HCT116 (cell line): Measurements from ENCODE around the gene GRM6. TPM values are rescaled to one million over a fixed set of nuclear protein-coding genes. Genes with fewer than 3 reads are reported as not detected.

ENCODE experiments used
- ATAC-seq: fragments of 200-7000 bp; cut with Tn5 transposase; 2 replicates; pipeline ENCODE4 v1.9.1; 2020; ENCODE audit warnings: mild to moderate bottlenecking, moderate library complexity
- BruUV-seq: library from RNA; stranded (reverse); fragments of 400-500 nt; replicated peaks from 2 replicates; lab custom pipeline; 2021; lab: Mats Ljungman, UMichigan
- CTCF ChIA-PET: fragments of 300-600 bp; sonication (Branson Sonifier 250); formaldehyde crosslinking; loops from one replicate; lab custom pipeline; 2021; ENCODE audit warnings: antibody characterized with exemption; lab: Charles Lee
- POLR2A ChIA-PET: fragments of 300-600, 350-600 bp; sonication (Branson Sonifier 250); formaldehyde crosslinking; loops from one replicate; lab custom pipeline; 2021; ENCODE audit warnings: antibody characterized with exemption; lab: Charles Lee
- RAD21 ChIA-PET, 2 experiments: fragments of 300-600 bp; sonication (Branson Sonifier 250); formaldehyde crosslinking; loops; one replicate each; lab custom pipeline; 2023; ENCODE audit warnings: low total read pairs in 2 of 2; ENCODE audit not compliant: uncharacterized antibody in 2 of 2, unreplicated experiment in 2 of 2, low non-redundant PET in 1 of 2; lab: Charles Lee
- DNase-seq: peaks from one replicate; pipeline ENCODE4 v3.0.0-alpha.2; 2010; ENCODE audit warnings: low read depth, low spot score
- H2AFZ ChIP-seq: fragments of 200-600 bp; shearing (Covaris generic), sonication (generic); 2 replicates; pipeline ENCODE4 v1.6.1; 2017; ENCODE audit warnings: low read depth, mixed run types, mixed read lengths, antibody characterized with exemption, low read length; ENCODE audit not compliant: poor library complexity, severe bottlenecking
- H3K27ac ChIP-seq: 2 replicates; pipeline ENCODE4 v1.5.1; 2012; ENCODE audit warnings: low read depth, low read length
- H3K27me3 ChIP-seq: fragments of 200-600 bp; sonication (generic); 2 replicates; pipeline ENCODE4 v1.6.1; 2016; ENCODE audit warnings: mixed run types, low read length, mixed read lengths; ENCODE audit not compliant: insufficient read depth
- H3K36me3 ChIP-seq, 2 experiments: fragments of 200-500 bp in 1 of 2; fragments of 200-600 bp in 1 of 2; sonication (Bioruptor generic) in 1 of 2; sonication (generic) in 1 of 2; 2 replicates each; pipeline versions ENCODE4 v1.5.1 to v1.6.1; 2014 to 2016; ENCODE audit warnings: low read length in 2 of 2, inconsistent platforms in 1 of 2, mixed read lengths in 1 of 2, mixed run types in 1 of 2; ENCODE audit not compliant: insufficient read depth in 2 of 2, control insufficient read depth in 1 of 2
- H3K4me1 ChIP-seq, 2 experiments: fragments of 200-600 bp in 1 of 2; sonication (generic) in 1 of 2; 2 replicates each; pipeline versions ENCODE4 v1.5.1 to v1.6.1; 2012 to 2017; ENCODE audit warnings: low read length in 2 of 2, inconsistent platforms in 1 of 2, mild to moderate bottlenecking in 1 of 2, mixed read lengths in 1 of 2, mixed run types in 1 of 2, moderate library complexity in 1 of 2; ENCODE audit not compliant: insufficient read depth in 2 of 2, control insufficient read depth in 1 of 2
- H3K4me2 ChIP-seq: fragments of 200-600 bp; sonication (generic); 2 replicates; pipeline ENCODE4 v1.6.1; 2017; ENCODE audit warnings: mixed run types, low read length, mixed read lengths
- H3K4me3 ChIP-seq, 2 experiments: fragments of 200-600 bp in 1 of 2; sonication (generic) in 1 of 2; replicated peaks in 1 of 2; 2 replicates each; pipeline ENCODE4 v1.5.1; 2011 to 2016; ENCODE audit warnings: low read length in 2 of 2, control low read depth in 1 of 2, low read depth in 1 of 2, mild to moderate bottlenecking in 1 of 2, mixed read lengths in 1 of 2, mixed run types in 1 of 2
- H3K79me2 ChIP-seq: fragments of 200-600 bp; sonication (generic); 2 replicates; pipeline ENCODE4 v1.6.1; 2017; ENCODE audit warnings: mild to moderate bottlenecking, mixed run types, low read length, moderate library complexity, mixed read lengths; ENCODE audit not compliant: insufficient read depth
- H3K9ac ChIP-seq: fragments of 200-600 bp; sonication (generic); 2 replicates; pipeline ENCODE4 v1.6.1; 2016; ENCODE audit warnings: low read length, mixed read lengths
- H3K9me2 ChIP-seq: fragments of 200-600 bp; sonication (generic), shearing (Covaris generic); 2 replicates; pipeline ENCODE4 v1.6.1; 2017; ENCODE audit warnings: mixed run types, mild to moderate bottlenecking, moderate library complexity; ENCODE audit not compliant: insufficient read depth
- H3K9me3 ChIP-seq, 2 experiments: fragments of 200-500 bp in 1 of 2; fragments of 200-600 bp in 1 of 2; sonication (Bioruptor generic) in 1 of 2; sonication (generic) in 1 of 2; 2 replicates each; pipeline ENCODE4 v1.6.1; 2014 to 2017; ENCODE audit warnings: low read length in 2 of 2, mixed read lengths in 2 of 2, inconsistent platforms in 1 of 2, low read depth in 1 of 2, mild to moderate bottlenecking in 1 of 2, mixed run types in 1 of 2, moderate library complexity in 1 of 2; ENCODE audit not compliant: control insufficient read depth in 1 of 2, insufficient read depth in 1 of 2
- H4K20me1 ChIP-seq: fragments of 200-600 bp; sonication (generic), shearing (Covaris generic); 2 replicates; pipeline ENCODE4 v1.6.1; 2017; ENCODE audit warnings: mixed run types, mild to moderate bottlenecking, moderate library complexity; ENCODE audit not compliant: insufficient read depth
- CEBPB ChIP-seq: IDR thresholded peaks from 2 replicates; pipeline ENCODE4 v1.6.1; 2012; ENCODE audit warnings: low read depth
- EZH2phosphoT487 ChIP-seq: fragments of 200-600 bp; IDR thresholded peaks from 2 replicates; pipeline ENCODE4 v1.6.1; 2018; ENCODE audit warnings: antibody characterized with exemption, borderline replicate concordance
- REST ChIP-seq: IDR thresholded peaks from 2 replicates; pipeline ENCODE4 v1.6.1; 2012; ENCODE audit warnings: low read depth
- SP1 ChIP-seq: IDR thresholded peaks from 2 replicates; pipeline ENCODE4 v1.6.1; 2012; ENCODE audit warnings: low read depth
- YY1 ChIP-seq: IDR thresholded peaks from 2 replicates; pipeline ENCODE4 v1.6.1; 2011; ENCODE audit warnings: low read length, low read depth, moderate library complexity, mild to moderate bottlenecking; ENCODE audit not compliant: insufficient replicate concordance; ENCODE audit errors: extremely low read depth
- ZBTB33 ChIP-seq: IDR thresholded peaks from 2 replicates; pipeline ENCODE4 v1.6.1; 2011; ENCODE audit warnings: mild to moderate bottlenecking, low read length, moderate library complexity; ENCODE audit not compliant: insufficient replicate concordance; ENCODE audit errors: extremely low read depth
- ZNF274 ChIP-seq: fragments of 200-500 bp; sonication (Bioruptor generic); IDR thresholded peaks from 2 replicates; pipeline ENCODE4 v1.6.1; 2014; ENCODE audit warnings: mild to moderate bottlenecking, low read depth, low read length, inconsistent platforms
- intact Hi-C: fragments of 100-400 bp; cut with micrococcal nuclease; formaldehyde crosslinking; loops from 2 replicates; pipeline ENCODE4 v1.10.0; 2022
- total RNA-seq: library from RNA; stranded (reverse); gene quantifications from one replicate; pipeline ENCODE4 v1.2.1, GENCODE V29; 2021; ENCODE audit not compliant: unreplicated experiment

The GRM6 gene
- total RNA-seq, 1 experiment from 2014 or later, result not detected

- intact Hi-C loops, result no loop called here
- H3K9ac ChIP-seq, result no peak overlapping the region
- no TSS peak for BruUV-seq
- no peak overlapping the region for H3K4me2 ChIP-seq
- no peaks in the 10 kb centered on the region for H3K79me2 ChIP-seq
- H3K4me3 ChIP-seq, result no peak overlapping the region
- no peak for TF ChIP-seq YY1
- TF ChIP-seq EZH2phosphoT487, result no peak
- TF ChIP-seq ZBTB33, result no peak
- TF ChIP-seq ZNF274, result no peak
- TF ChIP-seq CEBPB, result no peak
- no peak for TF ChIP-seq SP1
- no peak for TF ChIP-seq REST
- H3K27ac ChIP-seq, result no peak overlapping the region
- H3K9me2 ChIP-seq, result no peaks in the 10 kb centered on the region
- H4K20me1 ChIP-seq, result no peaks in the 10 kb centered on the region
- RAD21 ChIA-PET, result no interaction called here
- no peak overlapping the region for H2AFZ ChIP-seq
- no peaks in the 10 kb centered on the region for H3K4me1 ChIP-seq
- H3K36me3 ChIP-seq, result no peaks in the 10 kb centered on the region
- POLR2A ChIA-PET, result no interaction called here
- DNase-seq (no peak), ATAC-seq (no peak)
- no peaks in the 10 kb centered on the region for H3K27me3 ChIP-seq
- CTCF ChIA-PET, result no interaction called here
- peaks cover 4 to 11% of the 10 kb centered on the region in 2 experiments; a peak in 2 of 4 replicates for H3K9me3 ChIP-seq
Measured at GRCh38 chr5:178983728-178984127, 11.4 kb downstream of the GRM6 start.
